ENCODE results near the gene SH3PXD2A. TPM values are rescaled to one million over a fixed set of nuclear protein-coding genes. Genes with fewer than 3 reads are reported as not detected.

SH3PXD2A gene
- total RNA-seq, 1 donor from 2014 or later: 9.6 TPM

GRCh38 chr10:103727991-103728689 is 127.2 kb downstream of the SH3PXD2A start:
- Mint-ChIP-seq H3K36me3 (ENCODE audit: low read depth) (no peaks in the 10 kb centered on the region), H3K27ac (no peak overlapping the region), H3K4me1 (ENCODE audit: low read depth) (peaks cover 9% of the 10 kb centered on the region), H3K9me3 (no peaks in the 10 kb centered on the region), H3K4me3 (no peak overlapping the region), H3K27me3 (ENCODE audit: insufficient read depth) (peaks cover 7% of the 10 kb centered on the region)
- DNase-seq (ENCODE audit: low spot score): no peak
- intact Hi-C loops (cut with micrococcal nuclease): no loop called here

DNA sequence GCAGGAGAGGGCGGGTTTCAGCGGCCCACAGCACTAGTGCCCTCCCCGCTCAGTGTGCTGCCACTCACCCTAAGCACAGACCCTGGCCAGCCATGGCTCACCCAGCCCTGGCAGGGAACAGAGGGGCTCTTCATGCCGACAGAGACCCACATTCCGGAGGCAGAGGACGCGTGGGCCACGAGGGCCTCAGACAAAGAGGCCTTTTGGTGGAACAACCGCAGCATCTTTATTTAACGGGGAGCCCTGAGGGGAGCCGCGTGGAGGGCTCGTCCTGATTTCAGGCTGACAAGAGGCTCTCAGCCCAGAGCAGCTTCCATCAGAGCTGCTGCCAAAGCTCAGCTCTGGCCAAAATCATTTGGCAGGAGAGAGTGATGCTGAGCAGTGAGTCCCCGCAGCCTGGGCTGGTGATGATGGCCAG is 127.8 kb downstream of the SH3PXD2A start:
- Mint-ChIP-seq H3K9me3 (no peaks in the 10 kb centered on the region), H3K36me3 (ENCODE audit: low read depth) (no peaks in the 10 kb centered on the region), H3K27me3 (ENCODE audit: insufficient read depth) (peaks cover 7% of the 10 kb centered on the region), H3K4me1 (ENCODE audit: low read depth) (peaks cover 9% of the 10 kb centered on the region), H3K4me3 (no peak overlapping the region), H3K27ac (no peak overlapping the region)
- intact Hi-C loops (cut with micrococcal nuclease): no loop called here
- DNase-seq (ENCODE audit: low spot score): no peak

DNA sequence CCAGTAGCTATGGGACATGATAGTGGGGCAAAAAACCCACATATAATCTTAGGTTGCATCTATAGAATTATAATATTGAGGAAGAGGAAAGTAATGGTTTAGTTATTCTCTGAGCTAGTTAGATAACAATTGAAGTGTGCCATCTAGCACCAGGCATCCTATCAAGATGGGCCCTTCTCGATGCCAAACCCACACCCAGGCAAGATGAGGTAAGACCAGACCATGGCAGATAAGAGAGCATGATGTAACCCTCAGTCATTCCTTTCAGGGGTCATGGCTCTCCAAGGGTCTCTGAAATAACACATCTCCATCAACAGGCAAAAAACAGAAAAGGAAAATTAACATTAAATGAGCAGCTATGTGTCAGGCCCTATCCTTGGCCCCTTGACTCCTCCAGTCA is 128.7 kb downstream of the SH3PXD2A start:
- H3K9me3 Mint-ChIP-seq: no peaks in the 10 kb centered on the region
- H3K4me1 Mint-ChIP-seq (ENCODE audit: low read depth): peaks cover 4% of the 10 kb centered on the region
- intact Hi-C loops (cut with micrococcal nuclease): no loop called here
- peaks cover 7% of the 10 kb centered on the region for H3K27me3 Mint-ChIP-seq (ENCODE audit: insufficient read depth)
- H3K4me3 Mint-ChIP-seq: no peak overlapping the region
- no peak for DNase-seq (ENCODE audit: low spot score)
- no peak overlapping the region for H3K27ac Mint-ChIP-seq
- no peaks in the 10 kb centered on the region for H3K36me3 Mint-ChIP-seq (ENCODE audit: low read depth)

DNA sequence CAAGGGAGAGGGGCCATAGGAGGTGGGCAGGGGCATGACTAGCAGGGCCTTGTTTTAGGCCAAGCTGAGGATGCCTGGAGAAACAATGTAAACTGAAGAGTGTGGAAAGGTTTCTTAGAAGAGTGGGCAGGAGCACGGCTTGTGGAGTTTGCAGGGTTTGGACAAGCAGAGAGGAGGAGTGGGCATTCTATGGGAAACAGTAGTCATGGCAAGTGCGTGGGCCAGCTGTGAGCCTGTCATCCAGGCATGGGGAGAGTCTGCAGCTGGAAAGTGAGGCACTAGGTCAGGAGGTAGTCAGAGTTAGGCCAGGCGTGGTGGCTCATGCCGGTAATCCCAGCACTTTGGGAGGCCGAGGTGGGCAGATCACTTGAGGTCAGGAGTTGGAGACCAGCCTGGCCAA is 130.1 kb downstream of the SH3PXD2A start:
- peaks cover 4% of the 10 kb centered on the region for H3K27me3 Mint-ChIP-seq (ENCODE audit: insufficient read depth)
- no peaks in the 10 kb centered on the region for H3K4me1 Mint-ChIP-seq (ENCODE audit: low read depth)
- H3K9me3 Mint-ChIP-seq: no peaks in the 10 kb centered on the region
- no peaks in the 10 kb centered on the region for H3K36me3 Mint-ChIP-seq (ENCODE audit: low read depth)
- no peak for DNase-seq (ENCODE audit: low spot score)
- intact Hi-C loops (cut with micrococcal nuclease): no loop called here
- H3K27ac Mint-ChIP-seq: no peak overlapping the region
- H3K4me3 Mint-ChIP-seq: no peak overlapping the region

- no peak overlapping the region for H3K27ac Mint-ChIP-seq
- H3K36me3 Mint-ChIP-seq (ENCODE audit: low read depth): no peaks in the 10 kb centered on the region
- no peaks in the 10 kb centered on the region for H3K9me3 Mint-ChIP-seq
- intact Hi-C loops (cut with micrococcal nuclease): no loop called here
- H3K4me3 Mint-ChIP-seq: no peak overlapping the region
- H3K27me3 Mint-ChIP-seq (ENCODE audit: insufficient read depth): peaks cover 4% of the 10 kb centered on the region
- H3K4me1 Mint-ChIP-seq (ENCODE audit: low read depth): no peaks in the 10 kb centered on the region
- DNase-seq (ENCODE audit: low spot score): no peak
Measured at GRCh38 chr10:103724771-103725170, 130.6 kb downstream of the SH3PXD2A start.

DNA sequence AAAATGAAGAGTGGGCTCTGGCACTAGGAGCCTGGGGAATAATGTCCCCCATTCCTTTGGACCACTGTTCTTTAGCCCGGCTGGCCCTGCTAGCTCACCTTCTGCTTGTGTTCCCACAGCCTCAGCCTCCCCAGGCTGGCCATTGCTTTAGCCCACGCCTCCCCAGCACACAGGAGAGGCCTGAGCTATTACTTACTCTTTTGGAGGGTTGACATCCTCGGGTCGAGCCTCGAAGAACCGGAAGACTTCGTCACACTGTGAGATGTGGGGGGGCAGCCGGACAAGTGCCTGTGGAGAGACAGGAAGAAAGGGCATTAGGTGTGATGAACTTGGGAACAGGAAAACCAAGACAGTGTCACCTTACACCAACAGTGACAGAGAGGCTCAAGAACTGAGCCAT is 131.3 kb downstream of the SH3PXD2A start:
- intact Hi-C loops (cut with micrococcal nuclease): no loop called here
- Mint-ChIP-seq H3K4me1 (ENCODE audit: low read depth) (peaks cover 2% of the 10 kb centered on the region), H3K27ac (no peak overlapping the region), H3K36me3 (ENCODE audit: low read depth) (no peaks in the 10 kb centered on the region), H3K9me3 (no peaks in the 10 kb centered on the region), H3K27me3 (ENCODE audit: insufficient read depth) (peaks cover 4% of the 10 kb centered on the region), H3K4me3 (no peak overlapping the region)
- no peak for DNase-seq (ENCODE audit: low spot score)

DNA sequence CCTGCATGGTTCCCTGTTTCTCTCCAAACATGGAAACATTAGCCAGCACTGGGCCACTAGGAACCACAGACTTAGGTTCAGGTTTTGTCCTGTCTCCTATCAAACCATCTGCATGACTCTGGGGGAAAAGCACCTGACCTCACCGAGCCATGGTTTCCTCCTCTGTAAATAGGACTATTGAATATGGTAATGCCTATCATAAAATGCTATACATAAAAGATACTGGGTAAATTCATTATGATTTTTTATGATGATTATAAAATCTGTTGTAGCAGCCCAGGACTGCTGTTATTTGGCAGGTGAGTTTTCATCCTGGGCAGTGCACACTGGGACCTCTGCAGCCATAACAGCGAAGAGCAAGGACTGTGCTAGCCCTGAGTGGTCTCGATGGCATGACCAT is 131.8 kb downstream of the SH3PXD2A start:
- no peak for DNase-seq (ENCODE audit: low spot score)
- no peak overlapping the region for H3K4me3 Mint-ChIP-seq
- H3K36me3 Mint-ChIP-seq (ENCODE audit: low read depth): no peaks in the 10 kb centered on the region
- H3K4me1 Mint-ChIP-seq (ENCODE audit: low read depth): peaks cover 6% of the 10 kb centered on the region
- no peaks in the 10 kb centered on the region for H3K9me3 Mint-ChIP-seq
- intact Hi-C loops (cut with micrococcal nuclease): no loop called here
- H3K27ac Mint-ChIP-seq: no peak overlapping the region
- peaks cover 4% of the 10 kb centered on the region for H3K27me3 Mint-ChIP-seq (ENCODE audit: insufficient read depth)

DNA sequence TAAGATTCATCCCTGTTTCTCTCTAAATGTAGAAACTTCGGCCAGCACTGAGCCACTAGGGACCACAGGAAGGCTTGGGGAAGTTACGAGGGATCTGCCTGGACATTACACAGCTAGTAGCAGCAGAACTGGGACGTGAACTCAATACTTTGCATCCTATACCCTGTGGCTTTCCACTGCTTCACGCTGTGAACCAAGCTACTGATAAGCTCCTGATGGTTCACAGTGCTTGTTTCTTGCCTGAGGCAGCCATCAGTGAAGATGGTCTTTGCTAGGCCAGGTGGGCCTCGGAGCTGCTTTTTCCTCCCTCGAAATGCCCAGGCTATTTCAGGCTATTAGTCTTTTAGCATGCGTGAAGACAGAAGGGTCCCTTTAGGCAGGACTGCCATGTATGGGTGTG is 132.7 kb downstream of the SH3PXD2A start:
- Mint-ChIP-seq H3K27me3 (ENCODE audit: insufficient read depth) (peaks cover 4% of the 10 kb centered on the region), H3K4me3 (no peak overlapping the region), H3K36me3 (ENCODE audit: low read depth) (no peaks in the 10 kb centered on the region), H3K4me1 (ENCODE audit: low read depth) (peaks cover 6% of the 10 kb centered on the region), H3K9me3 (no peaks in the 10 kb centered on the region), H3K27ac (no peak overlapping the region)
- intact Hi-C loops (cut with micrococcal nuclease): no loop called here
- no peak for DNase-seq (ENCODE audit: low spot score)

DNA sequence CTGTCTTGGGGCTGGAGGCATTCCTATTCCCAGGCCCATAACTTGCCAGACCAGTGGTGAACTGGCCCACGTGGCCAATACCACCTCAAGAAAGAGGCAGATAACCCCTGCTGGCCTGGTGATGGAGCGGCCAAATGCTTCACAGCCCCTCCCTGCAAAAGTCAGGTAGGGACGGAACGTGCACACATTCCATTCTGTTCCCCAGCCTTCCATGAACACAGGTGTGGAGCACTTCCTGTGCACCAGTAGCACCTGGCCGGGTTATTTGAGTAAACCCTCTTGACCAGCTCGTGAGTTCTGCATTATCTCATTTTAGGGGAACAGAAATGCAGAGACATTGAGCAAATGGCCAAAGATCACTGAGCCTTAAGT is 134.4 kb downstream of the SH3PXD2A start:
- peaks cover 4% of the 10 kb centered on the region for H3K27me3 Mint-ChIP-seq (ENCODE audit: insufficient read depth)
- intact Hi-C loops (cut with micrococcal nuclease): no loop called here
- H3K9me3 Mint-ChIP-seq: no peaks in the 10 kb centered on the region
- DNase-seq (ENCODE audit: low spot score): no peak
- H3K4me3 Mint-ChIP-seq: no peak overlapping the region
- H3K27ac Mint-ChIP-seq: no peak overlapping the region
- H3K36me3 Mint-ChIP-seq (ENCODE audit: low read depth): no peaks in the 10 kb centered on the region
- H3K4me1 Mint-ChIP-seq (ENCODE audit: low read depth): peaks cover 6% of the 10 kb centered on the region

DNA sequence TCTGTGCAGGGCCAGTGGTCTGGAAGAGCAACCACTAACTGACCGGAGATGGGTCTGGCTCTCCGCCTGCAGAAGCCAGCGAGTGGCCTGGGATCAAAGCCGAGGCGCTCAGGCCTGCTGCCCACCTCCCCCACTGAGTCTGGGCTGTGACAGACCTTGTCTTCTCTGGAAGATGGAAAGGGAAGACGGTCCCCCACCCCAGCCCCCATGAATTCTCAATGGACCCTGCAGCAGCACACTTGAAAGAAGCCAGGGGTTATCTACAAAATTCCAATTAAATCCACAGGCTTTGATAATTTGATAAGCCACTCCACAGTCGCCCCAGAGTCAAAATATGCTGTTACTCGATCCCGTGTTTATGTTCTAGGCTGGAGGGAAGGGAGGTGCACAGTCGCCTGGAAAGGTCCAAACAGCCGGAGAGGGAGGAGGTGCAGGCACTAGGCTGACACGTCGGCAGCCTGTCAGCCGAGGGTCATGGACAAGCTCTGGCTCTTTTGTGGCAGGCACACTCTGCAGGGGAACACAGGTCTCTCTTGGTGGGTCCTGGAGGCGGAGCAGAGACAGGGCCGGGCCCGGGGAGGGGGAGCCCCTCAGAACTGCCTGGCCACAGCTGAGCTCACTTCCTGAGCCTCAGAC is 134.9 kb downstream of the SH3PXD2A start:
- no peaks in the 10 kb centered on the region for H3K36me3 Mint-ChIP-seq (ENCODE audit: low read depth)
- H3K4me3 Mint-ChIP-seq: no peak overlapping the region
- intact Hi-C loops (cut with micrococcal nuclease): no loop called here
- no peaks in the 10 kb centered on the region for H3K9me3 Mint-ChIP-seq
- DNase-seq (ENCODE audit: low spot score): no peak
- peaks cover 6% of the 10 kb centered on the region for H3K4me1 Mint-ChIP-seq (ENCODE audit: low read depth)
- peaks cover 4% of the 10 kb centered on the region for H3K27me3 Mint-ChIP-seq (ENCODE audit: insufficient read depth)
- no peak overlapping the region for H3K27ac Mint-ChIP-seq

DNA sequence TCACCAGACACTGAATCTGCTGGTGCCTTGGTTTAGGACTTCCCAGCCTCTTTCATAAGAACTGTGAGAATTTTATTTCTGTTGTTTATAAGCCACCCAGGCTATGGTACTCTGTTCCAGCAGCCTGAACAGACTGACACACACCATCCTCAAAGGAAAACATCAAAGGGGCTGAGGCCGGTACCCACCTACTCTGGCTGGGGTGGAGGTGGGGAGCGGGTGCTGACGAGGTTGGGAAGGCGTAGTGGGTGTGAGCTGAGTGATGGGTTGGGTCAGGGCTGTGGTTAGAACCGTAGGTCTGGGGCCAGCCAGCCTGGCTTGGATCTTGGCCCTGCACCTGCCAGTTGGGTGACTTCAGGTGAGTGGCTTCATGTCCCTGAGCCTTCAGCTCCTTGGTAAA is 136.3 kb downstream of the SH3PXD2A start:
- peaks cover 1% of the 10 kb centered on the region for H3K27me3 Mint-ChIP-seq (ENCODE audit: insufficient read depth)
- no peaks in the 10 kb centered on the region for H3K36me3 Mint-ChIP-seq (ENCODE audit: low read depth)
- H3K27ac Mint-ChIP-seq: no peak overlapping the region
- no peaks in the 10 kb centered on the region for H3K9me3 Mint-ChIP-seq
- peaks cover 6% of the 10 kb centered on the region for H3K4me1 Mint-ChIP-seq (ENCODE audit: low read depth)
- H3K4me3 Mint-ChIP-seq: no peak overlapping the region
- DNase-seq (ENCODE audit: low spot score): no peak
- intact Hi-C loops (cut with micrococcal nuclease): loop anchor here (10.0 kb wide), 1 partner anchor 286 kb away; no protein-coding TSS in a partner anchor

DNA sequence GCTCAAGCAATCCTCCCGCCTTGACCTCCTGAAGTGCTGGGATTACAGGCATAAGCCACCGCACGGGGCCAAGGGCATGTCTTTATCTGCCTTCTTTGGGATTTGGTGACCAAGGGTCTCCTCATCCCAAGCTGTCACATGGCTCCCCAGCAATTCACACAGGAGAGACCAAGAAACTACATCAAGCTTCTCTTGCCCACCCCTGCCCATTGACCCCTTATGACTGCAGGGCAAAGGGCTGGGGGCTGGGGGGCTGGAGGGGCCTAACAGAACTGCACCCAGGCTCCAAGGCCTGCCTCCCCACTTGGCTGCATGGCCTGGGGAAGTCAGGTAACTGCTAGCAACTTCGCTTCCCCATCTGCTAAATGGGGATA is 137.1 kb downstream of the SH3PXD2A start:
- peaks cover 1% of the 10 kb centered on the region for H3K27me3 Mint-ChIP-seq (ENCODE audit: insufficient read depth)
- no peak overlapping the region for H3K4me3 Mint-ChIP-seq
- no peaks in the 10 kb centered on the region for H3K36me3 Mint-ChIP-seq (ENCODE audit: low read depth)
- intact Hi-C loops (cut with micrococcal nuclease): loop anchor here (10.0 kb wide), 1 partner anchor 287 kb away; no protein-coding TSS in a partner anchor
- peaks cover 10% of the 10 kb centered on the region for H3K4me1 Mint-ChIP-seq (ENCODE audit: low read depth)
- DNase-seq (ENCODE audit: low spot score): no peak
- H3K27ac Mint-ChIP-seq: no peak overlapping the region
- H3K9me3 Mint-ChIP-seq: no peaks in the 10 kb centered on the region

DNA sequence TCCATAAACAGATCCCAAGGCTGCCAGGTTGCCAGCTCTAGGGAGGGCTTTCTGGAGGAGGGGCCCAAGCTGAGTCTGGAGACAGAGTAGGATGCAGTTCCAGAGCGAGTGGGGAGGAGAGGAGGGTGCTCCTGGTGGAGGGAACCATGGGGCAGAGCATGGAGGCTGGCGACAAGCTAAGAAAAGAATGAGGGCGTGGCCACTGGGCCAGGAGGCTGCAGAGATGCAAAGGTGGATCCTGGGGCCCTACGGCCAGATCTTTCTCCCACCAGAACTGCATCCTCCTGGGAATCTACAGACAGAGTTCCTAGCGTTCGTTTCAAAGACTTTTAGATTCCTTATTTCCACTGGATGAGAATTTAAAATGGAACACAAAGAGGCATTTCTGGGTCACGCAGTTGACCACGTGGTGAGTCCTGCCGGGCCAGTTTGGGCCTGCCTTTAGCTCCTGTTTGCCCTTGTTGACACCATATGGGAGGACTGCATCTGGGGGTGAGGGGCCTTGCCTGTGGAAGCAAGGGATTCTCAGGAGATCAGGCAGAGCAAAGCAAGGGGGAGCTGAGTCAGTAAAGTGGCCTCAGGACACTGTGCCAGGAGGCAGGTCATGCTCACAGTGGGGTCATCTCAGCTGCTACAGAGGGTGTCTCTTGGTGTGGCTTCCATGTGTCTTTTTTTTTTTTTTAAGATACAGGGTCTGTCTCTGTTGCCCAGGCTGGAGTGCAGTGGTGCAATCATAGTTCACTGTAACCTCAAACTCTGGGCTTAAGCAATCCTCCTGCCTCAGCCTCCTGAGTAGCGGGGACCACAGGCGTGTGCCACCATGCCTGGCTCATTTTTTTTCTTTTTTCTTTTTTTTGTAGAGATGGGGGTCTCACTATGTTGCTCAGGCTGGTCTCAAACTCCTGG is 137.8 kb downstream of the SH3PXD2A start:
- Mint-ChIP-seq H3K4me1 (ENCODE audit: low read depth) (peaks cover 16% of the 10 kb centered on the region), H3K9me3 (no peaks in the 10 kb centered on the region), H3K4me3 (no peak overlapping the region), H3K27me3 (ENCODE audit: insufficient read depth) (peaks cover 1% of the 10 kb centered on the region), H3K27ac (no peak overlapping the region), H3K36me3 (ENCODE audit: low read depth) (no peaks in the 10 kb centered on the region)
- intact Hi-C loops (cut with micrococcal nuclease): loop anchor here (10.0 kb wide), 1 partner anchor 287 kb away; no protein-coding TSS in a partner anchor
- no peak for DNase-seq (ENCODE audit: low spot score)
